Measurements from ENCODE around the gene ST7L. TPM values are rescaled to one million over a fixed set of nuclear protein-coding genes. Genes with fewer than 3 reads are reported as not detected.

Gene ST7L
- total and polyA plus RNA-seq, 2 donors from 2014 or later: 12.9 to 20.6 TPM

- peaks cover 0 to 2% (median 0%) of the 10 kb centered on the region in 3 donors for H3K9me3 ChIP-seq (ENCODE audit: control insufficient read depth in 2 of 3, insufficient read depth in 1 of 3, low read length in 3 of 3)
- FAIRE-seq: no peak
- TF ChIP-seq CTCF (IDR thresholded peaks at IDR 0.05; ENCODE audit: borderline replicate concordance, extremely low read depth, insufficient read depth): no peak
- H3K9ac ChIP-seq (ENCODE audit: low read length in 3 of 3): no peak overlapping the region
- peaks cover 2 to 6% (median 3%) of the 10 kb centered on the region in 3 donors for H3K36me3 ChIP-seq (ENCODE audit: control insufficient read depth in 2 of 3, insufficient read depth in 3 of 3, low read length in 3 of 3)
- intact Hi-C loops (cut with DNase I): no loop called here
- H3K4me3 ChIP-seq (ENCODE audit: low read length in 3 of 3): no peak overlapping the region
- H3K27me3 ChIP-seq (ENCODE audit: control insufficient read depth, insufficient read depth, low read length): no peaks in the 10 kb centered on the region
- H3K27ac ChIP-seq (ENCODE audit: low read depth in 2 of 2, low read length in 2 of 2): no peak overlapping the region
- no peaks in the 10 kb centered on the region for H3K4me1 ChIP-seq (ENCODE audit: control insufficient read depth in 2 of 3, insufficient read depth in 2 of 3, low read depth in 1 of 3, low read length in 3 of 3)
- no peak for DNase-seq
Observed at GRCh38 chr1:112589766-112590165, 29.2 kb downstream of the ST7L start.

- Histone ChIP-seq H3K4me3 (ENCODE audit: low read length in 3 of 3) (no peak overlapping the region), H3K4me1 (ENCODE audit: control insufficient read depth in 2 of 3, insufficient read depth in 2 of 3, low read depth in 1 of 3, low read length in 3 of 3) (peaks cover 0 to 2% (median 0%) of the 10 kb centered on the region in 3 donors), H3K27ac (ENCODE audit: low read depth in 2 of 2, low read length in 2 of 2) (no peak overlapping the region), H3K27me3 (ENCODE audit: control insufficient read depth, insufficient read depth, low read length) (no peaks in the 10 kb centered on the region), H3K36me3 (ENCODE audit: control insufficient read depth in 2 of 3, insufficient read depth in 3 of 3, low read length in 3 of 3) (peaks cover 0 to 7% (median 0%) of the 10 kb centered on the region in 3 donors), H3K9ac (ENCODE audit: low read length in 3 of 3) (no peak overlapping the region), H3K9me3 (ENCODE audit: control insufficient read depth in 2 of 3, insufficient read depth in 1 of 3, low read length in 3 of 3) (no peaks in the 10 kb centered on the region)
- FAIRE-seq (no peak), DNase-seq (no peak)
- no peak for TF ChIP-seq CTCF (IDR thresholded peaks at IDR 0.05; ENCODE audit: borderline replicate concordance, extremely low read depth, insufficient read depth)
- intact Hi-C loops (cut with DNase I): no loop called here
Observed at GRCh38 chr1:112583366-112583765, 35.6 kb downstream of the ST7L start.

- no peak for TF ChIP-seq CTCF (IDR thresholded peaks at IDR 0.05; ENCODE audit: borderline replicate concordance, extremely low read depth, insufficient read depth)
Observed at GRCh38 chr1:112581586-112582192, 37.3 kb downstream of the ST7L start.

More at GRCh38 chr1:112581586-112582192, 37.3 kb downstream of the ST7L start:
- no peak overlapping the region for H3K4me3 ChIP-seq (ENCODE audit: low read length in 3 of 3)
- H3K36me3 ChIP-seq (ENCODE audit: control insufficient read depth in 2 of 3, insufficient read depth in 3 of 3, low read length in 3 of 3): peaks cover 4 to 11% (median 5%) of the 10 kb centered on the region in 3 donors
- no peaks in the 10 kb centered on the region for H3K27me3 ChIP-seq (ENCODE audit: control insufficient read depth, insufficient read depth, low read length)
- DNase-seq (no peak), FAIRE-seq (no peak)
- no peak overlapping the region for H3K27ac ChIP-seq (ENCODE audit: low read depth in 2 of 2, low read length in 2 of 2)
- H3K9me3 ChIP-seq (ENCODE audit: control insufficient read depth in 2 of 3, insufficient read depth in 1 of 3, low read length in 3 of 3): no peaks in the 10 kb centered on the region
- intact Hi-C loops (cut with DNase I): no loop called here
- H3K4me1 ChIP-seq (ENCODE audit: control insufficient read depth in 2 of 3, insufficient read depth in 2 of 3, low read depth in 1 of 3, low read length in 3 of 3): peaks cover 0 to 2% (median 0%) of the 10 kb centered on the region in 3 donors
- H3K9ac ChIP-seq (ENCODE audit: low read length in 3 of 3): no peak overlapping the region

Measured in kidney (tissue), 14 donors.